H9 (cell line): Measurements from ENCODE around the gene USH2A. TPM values are rescaled to one million over a fixed set of nuclear protein-coding genes. Genes with fewer than 3 reads are reported as not detected.

Source experiments
- DNase-seq: peaks from one replicate; pipeline ENCODE4 v3.0.0-alpha.2; 2017
- H2AFZ ChIP-seq: one replicate; pipeline ENCODE4 v1.6.1; 2013; ENCODE audit warnings: mild to moderate bottlenecking, low read length, control low read depth, moderate library complexity
- H2AK5ac ChIP-seq: 2 replicates; pipeline ENCODE4 v1.6.1; 2013; ENCODE audit warnings: low read length, control low read depth, mixed read lengths; ENCODE audit not compliant: insufficient read length
- H2BK120ac ChIP-seq: one replicate; pipeline ENCODE4 v1.6.1; 2013; ENCODE audit warnings: low read depth, mild to moderate bottlenecking, low read length, control low read depth, inconsistent platforms; ENCODE audit not compliant: poor library complexity, severe bottlenecking
- H2BK12ac ChIP-seq: 2 replicates; pipeline ENCODE4 v1.6.1; 2013; ENCODE audit warnings: low read length, control low read depth, mixed read lengths, low read depth; ENCODE audit not compliant: insufficient read length
- H2BK15ac ChIP-seq: 2 replicates; pipeline ENCODE4 v1.6.1; 2013; ENCODE audit warnings: low read depth, low read length, control low read depth
- H2BK20ac ChIP-seq: one replicate; pipeline ENCODE4 v1.6.1; 2013; ENCODE audit warnings: low read depth, mild to moderate bottlenecking, low read length, control low read depth, inconsistent platforms; ENCODE audit not compliant: poor library complexity, severe bottlenecking
- H2BK5ac ChIP-seq: 2 replicates; pipeline ENCODE4 v1.6.1; 2013; ENCODE audit warnings: low read length, control low read depth, mixed read lengths; ENCODE audit not compliant: insufficient read length
- H3K14ac ChIP-seq: 2 replicates; pipeline ENCODE4 v1.6.1; 2013; ENCODE audit warnings: low read length, control low read depth; ENCODE audit not compliant: insufficient read depth
- H3K18ac ChIP-seq: 2 replicates; pipeline ENCODE4 v1.6.1; 2013; ENCODE audit warnings: low read depth, mild to moderate bottlenecking, mixed read lengths, low read length, control low read depth; ENCODE audit not compliant: insufficient read length
- H3K23ac ChIP-seq: 2 replicates; pipeline ENCODE4 v1.6.1; 2013; ENCODE audit warnings: low read length, control low read depth, mixed read lengths, low read depth; ENCODE audit not compliant: insufficient read length
- H3K23me2 ChIP-seq: 2 replicates; pipeline ENCODE4 v1.6.1; 2013; ENCODE audit warnings: low read depth, mild to moderate bottlenecking, mixed read lengths, low read length, control low read depth; ENCODE audit not compliant: insufficient read length, poor library complexity, severe bottlenecking
- H3K27ac ChIP-seq: 2 replicates; pipeline ENCODE4 v1.5.1; 2013; ENCODE audit warnings: low read length, control low read depth, mixed read lengths, low read depth; ENCODE audit not compliant: insufficient read length
- H3K27me3 ChIP-seq: 2 replicates; pipeline ENCODE4 v1.6.1; 2013; ENCODE audit warnings: low read length, control low read depth, inconsistent platforms; ENCODE audit not compliant: insufficient read depth
- H3K4ac ChIP-seq: 2 replicates; pipeline ENCODE4 v1.6.1; 2013; ENCODE audit warnings: low read depth, mild to moderate bottlenecking, control low read depth, inconsistent platforms, low read length, moderate library complexity
- H3K4me1 ChIP-seq: 2 replicates; pipeline ENCODE4 v1.6.1; 2013; ENCODE audit warnings: low read length, control low read depth, inconsistent platforms; ENCODE audit not compliant: insufficient read depth
- H3K4me2 ChIP-seq: 2 replicates; pipeline ENCODE4 v1.6.1; 2013; ENCODE audit warnings: low read length, control low read depth, mixed read lengths; ENCODE audit not compliant: insufficient read length, insufficient read depth
- H3K56ac ChIP-seq: 2 replicates; pipeline ENCODE4 v1.6.1; 2013; ENCODE audit warnings: low read depth, mild to moderate bottlenecking, mixed read lengths, low read length, control low read depth; ENCODE audit not compliant: insufficient read length
- H3K79me1 ChIP-seq: 2 replicates; pipeline ENCODE4 v1.6.1; 2013; ENCODE audit warnings: low read depth, mild to moderate bottlenecking, moderate library complexity, low read length, control low read depth, inconsistent platforms; ENCODE audit not compliant: insufficient read depth, poor library complexity, severe bottlenecking
- H3K79me2 ChIP-seq: 2 replicates; pipeline ENCODE4 v1.6.1; 2013; ENCODE audit warnings: low read length, control low read depth, inconsistent platforms; ENCODE audit not compliant: insufficient read depth
- H3K9ac ChIP-seq: 2 replicates; pipeline ENCODE4 v1.6.1; 2013; ENCODE audit warnings: low read length, control low read depth, mixed read lengths; ENCODE audit not compliant: insufficient read length; ENCODE audit errors: extremely low read depth
- H3K9me3 ChIP-seq: one replicate; pipeline ENCODE4 v1.6.1; 2013; ENCODE audit warnings: low read depth, low read length, inconsistent platforms; ENCODE audit not compliant: control insufficient read depth
- H3T11ph ChIP-seq: one replicate; pipeline ENCODE4 v1.6.1; 2013; ENCODE audit warnings: mild to moderate bottlenecking, low read length, control low read depth, inconsistent platforms
- H4K20me1 ChIP-seq: one replicate; pipeline ENCODE4 v1.6.1; 2013; ENCODE audit not compliant: control insufficient read depth, insufficient read length, insufficient read depth
- H4K5ac ChIP-seq: 2 replicates; pipeline ENCODE4 v1.6.1; 2013; ENCODE audit warnings: low read depth, mild to moderate bottlenecking, mixed read lengths, low read length, control low read depth; ENCODE audit not compliant: insufficient read length
- H4K8ac ChIP-seq: replicated peaks from 2 replicates; pipeline ENCODE4 v1.6.1; 2013; ENCODE audit warnings: low read length, control low read depth, mixed read lengths, low read depth; ENCODE audit not compliant: insufficient read length
- H4K91ac ChIP-seq: 2 replicates; pipeline ENCODE4 v1.6.1; 2013; ENCODE audit warnings: low read depth, mild to moderate bottlenecking, moderate library complexity, mixed read lengths, low read length, control low read depth; ENCODE audit not compliant: insufficient read length
- H3K27ac Mint-ChIP-seq, 3 experiments: 2 replicates in 2 of 3; 3 replicates in 1 of 3; pipeline ENCODE4 v1.8.0; 2020 to 2021; ENCODE audit warnings: mixed read lengths in 3 of 3, mild to moderate bottlenecking in 1 of 3, moderate library complexity in 1 of 3
- H3K27me3 Mint-ChIP-seq: 2 replicates; pipeline ENCODE4 v1.8.0; 2021; ENCODE audit warnings: low read depth, mild to moderate bottlenecking, moderate library complexity, mixed read lengths
- H3K36me3 Mint-ChIP-seq, 3 experiments: 2 replicates in 2 of 3; 3 replicates in 1 of 3; pipeline ENCODE4 v1.8.0; 2020 to 2021; ENCODE audit warnings: low read depth in 3 of 3, mixed read lengths in 3 of 3; ENCODE audit not compliant: insufficient read depth in 1 of 3
- H3K4me1 Mint-ChIP-seq, 2 experiments: 2 replicates each; pipeline ENCODE4 v1.8.0; 2020; ENCODE audit warnings: mixed read lengths in 2 of 2
- H3K4me3 Mint-ChIP-seq, 2 experiments: 2 replicates in 1 of 2; 3 replicates in 1 of 2; pipeline ENCODE4 v1.8.0; 2020 to 2021; ENCODE audit warnings: mild to moderate bottlenecking in 2 of 2, mixed read lengths in 2 of 2, moderate library complexity in 1 of 2
- H3K9me3 Mint-ChIP-seq, 2 experiments: 2 replicates in 1 of 2; 3 replicates in 1 of 2; pipeline ENCODE4 v1.8.0; 2020; ENCODE audit warnings: mild to moderate bottlenecking in 2 of 2, mixed read lengths in 2 of 2, moderate library complexity in 1 of 2
- CTCF ChIP-seq: fragments of 200-600 bp; sonication (generic); conservative IDR thresholded peaks from 3 replicates; pipeline ENCODE4 v1.8.0; 2021; ENCODE audit warnings: antibody characterized with exemption, mild to moderate bottlenecking
- WGBS: extraction: QIAGEN DNeasy Blood & Tissue Kit; methylation state at CpG from one replicate; pipeline ENCODE4 v1.1.7; 2013; ENCODE audit warnings: missing lambda C conversion rate, low lambda C conversion rate, mixed read lengths; ENCODE audit not compliant: insufficient read length; ENCODE audit errors: extremely low coverage; 5-methylcytosine and 5-hydroxymethylcytosine counted together
- total RNA-seq: library from RNA; stranded (reverse); gene quantifications from 2 replicates; pipeline ENCODE4 v1.2.1, GENCODE V29; 2021

USH2A gene
- total RNA-seq, 1 experiment from 2014 or later: 0.11 TPM

- WGBS: no CpG with 5 or more reads among the region's 3 CpGs
- Mint-ChIP-seq H3K4me3 (no peak overlapping the region), H3K9me3 (no peaks in the 10 kb centered on the region), H3K4me1 (peaks cover 5 to 8% of the 10 kb centered on the region in 2 experiments; a peak in 2 of 4 replicates), H3K27me3 (no peaks in the 10 kb centered on the region), H3K27ac (no peak overlapping the region), H3K36me3 (no peaks in the 10 kb centered on the region)
- no peak overlapping the region for H4K91ac ChIP-seq
- no peak overlapping the region for H3K56ac ChIP-seq
- no peak for TF ChIP-seq CTCF
- no peak overlapping the region for H3K23ac ChIP-seq
- H3K27me3 ChIP-seq: no peaks in the 10 kb centered on the region
- no peaks in the 10 kb centered on the region for H3K23me2 ChIP-seq
- H2BK120ac ChIP-seq: no peak overlapping the region
- no peak overlapping the region for H4K5ac ChIP-seq
- H2BK20ac ChIP-seq: no peak overlapping the region
- no peak overlapping the region for H3K9ac ChIP-seq
- no peaks in the 10 kb centered on the region for H3K4me1 ChIP-seq
- H3K27ac ChIP-seq: no peak overlapping the region
- H3K14ac ChIP-seq: no peak overlapping the region
- H3K9me3 ChIP-seq: no peaks in the 10 kb centered on the region
- no peak for DNase-seq
- H2AK5ac ChIP-seq: no peak overlapping the region
- no peaks in the 10 kb centered on the region for H3K79me1 ChIP-seq
- no peak overlapping the region for H2BK15ac ChIP-seq
- H3K4me2 ChIP-seq: no peak overlapping the region
- H3T11ph ChIP-seq: no peak overlapping the region
- no peak overlapping the region for H2BK5ac ChIP-seq
- no peak overlapping the region for H3K4ac ChIP-seq
- H3K79me2 ChIP-seq: no peaks in the 10 kb centered on the region
- no peak overlapping the region for H2AFZ ChIP-seq
- H4K20me1 ChIP-seq: no peaks in the 10 kb centered on the region
- H3K18ac ChIP-seq: no peak overlapping the region
- no peak overlapping the region for H2BK12ac ChIP-seq
- no peak overlapping the region for H4K8ac ChIP-seq
Measured at GRCh38 chr1:215932558-215932957, 490.7 kb downstream of the USH2A start.
